HEK293 (cell line): Measurements from ENCODE around the gene CPEB3.
A peak's percentile ranks its signal among the peaks of the same experiment; 100 is the strongest.
"Not testable (repeated sequence)": the region's sequence is repeated elsewhere in the genome, so short reads cannot be mapped to it uniquely, and the experiment has no call there.

ENCODE experiments used
- CTCF ChIA-PET: fragments of 350-600 bp; formaldehyde crosslinking; extraction: SDS; loops from one replicate; lab custom pipeline; 2021; ENCODE audit warnings: antibody characterized with exemption; lab: Yijun Ruan, JAX
- POLR2A ChIA-PET: fragments of 300-600 bp; formaldehyde crosslinking; extraction: SDS; loops from one replicate; lab custom pipeline; 2020; ENCODE audit warnings: antibody characterized with exemption, inconsistent platforms; lab: Yijun Ruan, JAX
- H3K27ac ChIP-seq: fragments of 200-500 bp; sonication (Bioruptor generic); 2 replicates; pipeline ENCODE4 v1.5.1; 2014; ENCODE audit warnings: low read depth, low read length, control low read depth, inconsistent platforms; ENCODE audit errors: extremely low read depth
- H3K36me3 ChIP-seq, 2 experiments: fragments of 200-500 bp in 1 of 2; sonication (Bioruptor generic) in 1 of 2; 1 replicate in 1 of 2; 2 replicates in 1 of 2; pipeline ENCODE4 v1.5.1; 2014 to 2017; ENCODE audit warnings: inconsistent platforms in 2 of 2, low read length in 2 of 2; ENCODE audit not compliant: control insufficient read depth in 2 of 2, insufficient read depth in 1 of 2
- H3K4me1 ChIP-seq: fragments of 200-500 bp; sonication (Bioruptor generic); 2 replicates; pipeline ENCODE4 v1.5.1; 2014; ENCODE audit warnings: mild to moderate bottlenecking, low read length, inconsistent platforms; ENCODE audit not compliant: control insufficient read depth, insufficient read depth
- H3K4me3 ChIP-seq: 2 replicates; pipeline ENCODE4 v1.5.1; 2011; ENCODE audit warnings: low read depth, mild to moderate bottlenecking, control low read depth, low read length, moderate library complexity
- H3K9me3 ChIP-seq: fragments of 200-500 bp; sonication (Bioruptor generic); 2 replicates; pipeline ENCODE4 v1.5.1; 2014; ENCODE audit warnings: low read depth, low read length, inconsistent platforms; ENCODE audit not compliant: control insufficient read depth, insufficient read depth
- GLIS1 ChIP-seq: fragments of 450-650 bp; formaldehyde crosslinking; IDR thresholded peaks from 2 replicates; pipeline ENCODE4 v1.5.1; 2016; ENCODE audit warnings: missing biosample characterization, missing genetic modification characterization
- INSM2 ChIP-seq: fragments of 450-650 bp; formaldehyde crosslinking; IDR thresholded peaks from 2 replicates; pipeline ENCODE4 v1.5.1; 2016; ENCODE audit warnings: missing biosample characterization, missing genetic modification characterization
- KLF8 ChIP-seq: fragments of 450-650 bp; formaldehyde crosslinking; IDR thresholded peaks from 2 replicates; pipeline ENCODE4 v1.5.1; 2016; ENCODE audit warnings: missing biosample characterization, missing genetic modification characterization
- REPIN1 ChIP-seq: fragments of 450-650 bp; formaldehyde crosslinking; IDR thresholded peaks from 2 replicates; pipeline ENCODE4 v1.5.1; 2017; ENCODE audit warnings: missing biosample characterization, missing genetic modification characterization, low read depth
- REST ChIP-seq: fragments of 450-650 bp; formaldehyde crosslinking; IDR thresholded peaks from 2 replicates; pipeline ENCODE4 v1.5.1; 2016; ENCODE audit warnings: missing biosample characterization, missing genetic modification characterization
- SP3 ChIP-seq: fragments of 450-650 bp; formaldehyde crosslinking; IDR thresholded peaks from 2 replicates; pipeline ENCODE4 v1.5.1; 2016; ENCODE audit warnings: missing biosample characterization, missing genetic modification characterization
- ZNF239 ChIP-seq: fragments of 450-650 bp; formaldehyde crosslinking; IDR thresholded peaks from 2 replicates; pipeline ENCODE4 v1.5.1; 2016; ENCODE audit warnings: missing biosample characterization, missing genetic modification characterization
- ZNF311 ChIP-seq: fragments of 450-650 bp; formaldehyde crosslinking; IDR thresholded peaks from 2 replicates; pipeline ENCODE4 v1.5.1; 2017; ENCODE audit warnings: missing biosample characterization, missing genetic modification characterization, borderline replicate concordance
- ZNF362 ChIP-seq: fragments of 450-650 bp; formaldehyde crosslinking; IDR thresholded peaks from 2 replicates; pipeline ENCODE4 v1.5.1; 2016; ENCODE audit warnings: missing biosample characterization, missing genetic modification characterization
- ZNF423 ChIP-seq: fragments of 450-650 bp; formaldehyde crosslinking; IDR thresholded peaks from 2 replicates; pipeline ENCODE4 v1.5.1; 2016; ENCODE audit warnings: missing biosample characterization, missing genetic modification characterization
- ZNF510 ChIP-seq: fragments of 450-650 bp; formaldehyde crosslinking; IDR thresholded peaks from 2 replicates; pipeline ENCODE4 v1.5.1; 2018; ENCODE audit warnings: mild to moderate bottlenecking, missing genetic modification characterization, missing biosample characterization; ENCODE audit not compliant: insufficient replicate concordance
- ZNF529 ChIP-seq: fragments of 450-650 bp; formaldehyde crosslinking; IDR thresholded peaks from 2 replicates; pipeline ENCODE4 v1.5.1; 2017; ENCODE audit warnings: missing genetic modification characterization, missing biosample characterization; ENCODE audit not compliant: insufficient replicate concordance
- ZNF549 ChIP-seq: fragments of 450-650 bp; IDR thresholded peaks from 2 replicates; pipeline ENCODE4 v1.5.1; 2018; ENCODE audit warnings: missing biosample characterization, missing genetic modification characterization, mild to moderate bottlenecking, inconsistent platforms, moderate library complexity
- ZNF561 ChIP-seq: fragments of 450-650 bp; IDR thresholded peaks from 2 replicates; pipeline ENCODE4 v1.5.1; 2018; ENCODE audit warnings: missing biosample characterization, missing genetic modification characterization, borderline replicate concordance
- ZNF623 ChIP-seq: fragments of 450-650 bp; formaldehyde crosslinking; IDR thresholded peaks from 2 replicates; pipeline ENCODE4 v1.5.1; 2016; ENCODE audit warnings: missing biosample characterization, missing genetic modification characterization
- ZNF639 ChIP-seq: fragments of 450-650 bp; formaldehyde crosslinking; IDR thresholded peaks from 2 replicates; pipeline ENCODE4 v1.5.1; 2016; ENCODE audit warnings: missing biosample characterization, missing genetic modification characterization
- ZNF704 ChIP-seq: fragments of 450-650 bp; formaldehyde crosslinking; IDR thresholded peaks from 2 replicates; pipeline ENCODE4 v1.5.1; 2016; ENCODE audit warnings: missing biosample characterization, missing genetic modification characterization
- ZNF777 ChIP-seq: fragments of 450-650 bp; formaldehyde crosslinking; IDR thresholded peaks from 2 replicates; pipeline ENCODE4 v1.5.1; 2017; ENCODE audit warnings: missing biosample characterization, missing genetic modification characterization, borderline replicate concordance
- ZNF785 ChIP-seq: fragments of 450-650 bp; formaldehyde crosslinking; IDR thresholded peaks from 2 replicates; pipeline ENCODE4 v1.5.1; 2016; ENCODE audit warnings: missing biosample characterization, missing genetic modification characterization
- ZSCAN16 ChIP-seq: fragments of 450-650 bp; formaldehyde crosslinking; IDR thresholded peaks from 2 replicates; pipeline ENCODE4 v1.5.1; 2016; ENCODE audit warnings: missing biosample characterization, missing genetic modification characterization

The CPEB3 gene

GRCh38 chr10:92027141-92027540, 263.7 kb downstream of the CPEB3 start (continued):
- no peak for TF ChIP-seq REST (tag by site-specific recombination)
- no peak for TF ChIP-seq REPIN1 (tag by site-specific recombination)
- TF ChIP-seq ZNF423, result no peak
- no peak for TF ChIP-seq SP3 (tag by site-specific recombination)
- no peak for TF ChIP-seq ZNF561 (tag by site-specific recombination)
- no peak for TF ChIP-seq INSM2 (tag by site-specific recombination)
- TF ChIP-seq, all 188 proteins: peak for 0

GRCh38 chr10:92025340-92025739, 265.5 kb downstream of the CPEB3 start:
- peaks cover 71 to 74% of the 10 kb centered on the region in 2 experiments for H3K36me3 ChIP-seq
- CTCF ChIA-PET, H3K4me3 ChIP-seq, H3K27ac ChIP-seq, POLR2A ChIA-PET, H3K4me1 ChIP-seq, H3K9me3 ChIP-seq: not testable (repeated sequence)
- peak; percentile 28; the same call in 1 of the 2 replicates for TF ChIP-seq GLIS1

- TF ChIP-seq ZNF239 (tag by site-specific recombination) (no peak), ZNF549 (tag by site-specific recombination) (no peak), ZSCAN16 (tag by site-specific recombination) (no peak), ZNF785 (no peak), ZNF529 (no peak), KLF8 (tag by site-specific recombination) (no peak), ZNF623 (no peak), ZNF777 (tag by site-specific recombination) (no peak), ZNF639 (tag by site-specific recombination) (no peak), ZNF311 (tag by site-specific recombination) (no peak), ZNF362 (tag by site-specific recombination) (no peak), GLIS1 (no peak), ZNF510 (tag by site-specific recombination) (no peak), ZNF704 (no peak)
- peaks cover 71 to 78% of the 10 kb centered on the region in 2 experiments for H3K36me3 ChIP-seq
- no peak overlapping the region for H3K27ac ChIP-seq
- no peaks in the 10 kb centered on the region for H3K4me1 ChIP-seq
- POLR2A ChIA-PET, result no interaction called here
- no peaks in the 10 kb centered on the region for H3K9me3 ChIP-seq
- H3K4me3 ChIP-seq, result no peak overlapping the region
- CTCF ChIA-PET, result no interaction called here
These were observed 266.2 kb downstream of the CPEB3 start for GRCh38 chr10:92024700-92025099.
